Pancreas (tissue), 10 donors: Measurements from ENCODE around the gene LEF1. TPM values are rescaled to one million over a fixed set of nuclear protein-coding genes. Genes with fewer than 3 reads are reported as not detected.

ENCODE experiments used
- ATAC-seq, 4 donors: fragments of 200-7000 bp; cut with Tn5 transposase; one replicate each; pipeline versions ENCODE4 v1.8.0 to v1.9.1; 2020; ENCODE audit warnings: mild to moderate bottlenecking in 4 of 4, moderate library complexity in 4 of 4
- DNase-seq, 6 donors: peaks; one replicate each; pipeline ENCODE4 v3.0.0-alpha.2; 2020
- FAIRE-seq: peaks from 2 replicates; lab custom pipeline; 2012; peaks lifted over from hg19 to GRCh38; lab: Jason Lieb, UNC
- H3K27ac ChIP-seq, 4 donors: fragments of 200-600 bp; sonication (generic); 1 replicate in 3 of 4; 2 replicates in 1 of 4; pipeline versions ENCODE4 v1.5.0 to v1.8.0; 2020
- H3K27me3 ChIP-seq, 4 donors: fragments of 200-600 bp; one replicate each; pipeline ENCODE4 v1.8.0; 2021
- H3K36me3 ChIP-seq, 3 donors: fragments of 200-600 bp; sonication (generic) in 1 of 3; one replicate each; pipeline versions ENCODE4 v1.5.0 to v1.8.0; 2020 to 2021
- H3K4me1 ChIP-seq, 3 donors: fragments of 200-600 bp; one replicate each; pipeline ENCODE4 v1.8.0; 2021
- H3K4me3 ChIP-seq, 4 donors: fragments of 200-600 bp; sonication (generic) in 2 of 4; one replicate each; pipeline versions ENCODE4 v1.5.0 to v1.8.0; 2020 to 2021
- H3K9me3 ChIP-seq, 4 donors: fragments of 200-600 bp; one replicate each; pipeline ENCODE4 v1.8.0; 2021
- WGBS, 2 donors: extraction: QIAGEN DNeasy Blood & Tissue Kit; methylation state at CpG; one replicate each; pipeline ENCODE4 v1.1.7; 2013; 5-methylcytosine and 5-hydroxymethylcytosine counted together
- intact Hi-C, 3 donors: fragments of 100-400 bp; cut with DNase I; formaldehyde crosslinking; loops; one replicate each; pipeline versions ENCODE4 v1.11.1 to v1.14.2; 2022
- polyA plus RNA-seq, 2 donors: library from polyadenylated mRNA; stranded (reverse); fragments of 200-250 nt; gene quantifications; one replicate each; pipeline ENCODE4 v1.2.3, GENCODE V29; 2013
- total RNA-seq, 6 donors: library from RNA; stranded (reverse); fragmentation: NEBNext Ultra II Directional in 4 of 6; extraction: Animal tissue kit (Norgen Biotek cat#: 25700) in 4 of 6; gene quantifications; one replicate each; pipeline versions ENCODE4 v1.2.1 to v1.2.4, GENCODE V29; 2021 to 2023
- TF ChIP-seq, protein P1 (sequence below), 4 donors: fragments of 200-600 bp; sonication (generic) in 3 of 4; IDR thresholded peaks; one replicate each; pipeline versions ENCODE4 v1.5.0 to v1.8.0; 2021; ENCODE audit warnings: antibody characterized with exemption in 4 of 4
- donor health status: healthy with polysubstance abuse.
- donor health status: DM: no; HTN: no; CAD: no; lungs with moderate emphysema.
- donor health status: DM: no; HTN: no; CAD: no.
- donor health status: control.
- donor health status: control.
- donor health status: Bipolar disorder and iron deficiency.
- donor health status: DM: yes; HTN: yes; CAD: no.
- donor health status: DM: no; HTN: no; CAD: no.
- donor health status: DM: no; HTN: no; CAD: no.
- donor health status: DM: yes; HTN: yes; CAD: no.

Gene LEF1
- total and polyA plus RNA-seq, 8 donors = 0.28 to 3.5 (median 0.86) TPM

DNA sequence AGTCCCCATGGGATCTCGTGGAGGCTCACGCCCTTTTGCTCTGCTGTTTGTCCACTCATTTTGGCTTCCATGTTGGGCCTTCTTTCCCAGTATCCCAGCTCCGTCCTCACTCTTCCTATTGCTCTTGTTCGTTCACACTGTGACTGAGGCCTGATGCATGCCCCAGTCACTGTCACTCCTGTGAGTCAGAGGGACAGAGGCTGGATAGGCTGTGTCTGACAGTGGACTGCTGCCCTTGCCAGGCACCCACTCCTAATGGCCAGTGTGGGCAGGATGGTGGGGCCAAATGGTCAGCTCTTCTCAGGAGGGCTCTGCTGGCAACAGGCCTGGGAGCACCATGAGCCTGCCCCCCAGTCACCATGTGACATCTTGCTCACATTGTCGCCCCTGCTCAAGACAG, 139.0 kb downstream of the LEF1 start:
- intact Hi-C loops = loop anchor here in 2 of 3 donors (10.0 kb wide), 2 partner anchors 535 to 545 kb away; no protein-coding TSS in a partner anchor
- no peak for FAIRE-seq

DNA sequence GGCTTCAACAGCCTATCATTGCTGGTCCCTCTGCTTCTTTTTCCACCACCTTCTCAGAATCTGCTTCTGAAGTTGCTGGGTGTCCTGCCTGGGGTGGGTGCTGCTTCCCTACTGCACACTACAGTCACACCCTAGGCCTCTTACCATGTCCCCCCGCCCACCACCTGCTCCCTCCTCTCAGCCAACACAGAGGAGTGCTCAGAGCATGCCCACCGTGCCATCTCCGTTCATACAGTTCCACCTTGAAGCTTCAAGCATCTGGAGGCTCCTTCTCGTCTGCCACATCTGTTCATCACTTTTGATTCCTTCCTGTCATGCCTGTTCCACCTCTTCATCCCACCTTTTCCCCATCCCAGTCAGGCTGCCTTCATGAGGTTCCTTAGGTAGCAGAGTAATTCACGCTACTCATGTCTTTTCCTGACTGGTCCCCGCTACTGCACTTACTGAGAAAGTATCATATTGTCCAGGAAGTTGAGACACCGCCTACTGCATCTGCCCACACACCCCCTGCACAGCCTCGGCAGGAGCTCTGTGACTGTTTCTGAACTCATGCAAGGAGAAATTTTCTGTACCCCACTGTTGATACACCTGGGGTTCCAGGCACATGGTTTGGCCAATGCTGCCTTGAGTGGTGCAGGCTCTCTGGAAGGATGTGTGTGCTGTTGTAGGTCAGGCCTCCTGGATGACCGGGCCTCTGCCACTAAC, 139.6 kb downstream of the LEF1 start:
- no peak for DNase-seq
- intact Hi-C loops = loop anchor here in 1 of 3 donors (10.0 kb wide), 1 partner anchor 536 kb away; no protein-coding TSS in a partner anchor
- 90 to 91% methylated on average over 9 of the region's 9 CpGs for WGBS, 2 donors
- Histone ChIP-seq H3K9me3 (no peaks in the 10 kb centered on the region), H3K36me3 (peaks cover 0 to 27% (median 0%) of the 10 kb centered on the region in 3 donors), H3K27me3 (no peaks in the 10 kb centered on the region), H3K4me3 (no peak overlapping the region), H3K4me1 (no peaks in the 10 kb centered on the region), H3K27ac (no peak overlapping the region)
- FAIRE-seq = no peak
- TF ChIP-seq, protein P1, sequence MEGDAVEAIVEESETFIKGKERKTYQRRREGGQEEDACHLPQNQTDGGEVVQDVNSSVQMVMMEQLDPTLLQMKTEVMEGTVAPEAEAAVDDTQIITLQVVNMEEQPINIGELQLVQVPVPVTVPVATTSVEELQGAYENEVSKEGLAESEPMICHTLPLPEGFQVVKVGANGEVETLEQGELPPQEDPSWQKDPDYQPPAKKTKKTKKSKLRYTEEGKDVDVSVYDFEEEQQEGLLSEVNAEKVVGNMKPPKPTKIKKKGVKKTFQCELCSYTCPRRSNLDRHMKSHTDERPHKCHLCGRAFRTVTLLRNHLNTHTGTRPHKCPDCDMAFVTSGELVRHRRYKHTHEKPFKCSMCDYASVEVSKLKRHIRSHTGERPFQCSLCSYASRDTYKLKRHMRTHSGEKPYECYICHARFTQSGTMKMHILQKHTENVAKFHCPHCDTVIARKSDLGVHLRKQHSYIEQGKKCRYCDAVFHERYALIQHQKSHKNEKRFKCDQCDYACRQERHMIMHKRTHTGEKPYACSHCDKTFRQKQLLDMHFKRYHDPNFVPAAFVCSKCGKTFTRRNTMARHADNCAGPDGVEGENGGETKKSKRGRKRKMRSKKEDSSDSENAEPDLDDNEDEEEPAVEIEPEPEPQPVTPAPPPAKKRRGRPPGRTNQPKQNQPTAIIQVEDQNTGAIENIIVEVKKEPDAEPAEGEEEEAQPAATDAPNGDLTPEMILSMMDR (IDR thresholded peaks at IDR 0.05) = no peak
- no peak for ATAC-seq

More for the DNA sequence above, 139.0 kb downstream of the LEF1 start:
- DNase-seq = no peak
- no peaks in the 10 kb centered on the region for H3K27me3 ChIP-seq
- 92 to 93% methylated on average over 5 of the region's 5 CpGs for WGBS, 2 donors
- TF ChIP-seq, protein P1 (IDR thresholded peaks at IDR 0.05) = no peak
- no peak overlapping the region for H3K4me3 ChIP-seq
- no peak overlapping the region for H3K27ac ChIP-seq
- H3K36me3 ChIP-seq = peaks cover 0 to 33% (median 2%) of the 10 kb centered on the region in 3 donors
- peak in 1 of 4 donors; percentile 19 for ATAC-seq
- no peaks in the 10 kb centered on the region for H3K9me3 ChIP-seq
- H3K4me1 ChIP-seq = no peaks in the 10 kb centered on the region

DNA sequence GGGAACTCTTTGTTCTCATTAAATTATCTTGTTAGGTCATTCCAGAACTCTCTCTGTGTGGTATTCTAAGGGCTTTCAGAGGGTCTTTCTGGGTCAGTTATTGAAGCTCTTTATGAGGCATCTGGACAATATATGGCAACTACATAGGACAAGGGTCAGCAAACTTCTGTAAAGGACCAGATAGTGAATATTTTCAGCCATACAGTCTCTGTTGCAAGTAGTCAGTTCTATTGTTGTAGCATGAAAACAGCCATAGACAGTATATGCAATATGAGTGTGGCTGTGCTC, 143.9 kb downstream of the LEF1 start:
- TF ChIP-seq, protein P1 (IDR thresholded peaks at IDR 0.05) = no peak
- ATAC-seq = no peak
- intact Hi-C loops = loop anchor here in 1 of 3 donors (10.0 kb wide), 1 partner anchor 540 kb away; no protein-coding TSS in a partner anchor

DNA sequence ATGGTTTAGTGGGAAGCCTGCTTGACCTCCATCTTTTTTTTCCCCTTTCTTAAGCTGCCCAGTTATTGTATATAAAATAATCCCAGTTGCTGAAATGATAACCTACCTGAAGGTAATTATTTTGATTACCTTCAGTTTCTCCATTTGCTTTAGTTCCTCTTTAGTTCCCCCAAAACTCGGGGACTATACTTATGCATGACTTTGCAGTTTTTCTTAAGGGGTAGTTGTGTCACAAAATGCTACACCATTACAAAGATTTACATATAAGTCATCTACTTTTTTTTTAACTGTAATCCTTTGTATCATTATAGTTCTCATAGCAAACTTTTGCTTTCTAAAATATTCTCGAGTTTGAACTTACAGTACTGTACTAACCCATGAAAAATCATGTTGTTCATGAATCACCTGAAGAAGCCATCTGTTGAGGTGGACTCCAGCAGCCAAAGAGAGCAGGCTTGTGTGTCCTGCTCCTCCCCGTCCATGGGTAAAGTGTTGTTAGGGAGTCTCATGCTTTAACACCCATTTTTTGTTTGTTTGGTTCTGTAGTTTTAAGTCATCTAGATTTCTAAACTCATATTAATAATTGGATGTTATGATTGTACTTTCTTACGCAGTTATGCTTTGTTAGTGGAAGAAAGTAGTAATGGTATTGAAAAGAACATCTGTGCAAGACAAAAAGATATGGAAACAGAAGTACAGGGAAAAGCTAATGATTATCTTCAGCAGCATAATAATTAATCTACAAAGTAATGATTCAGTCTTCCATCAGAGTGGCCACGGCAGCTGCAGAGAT, 144.5 kb downstream of the LEF1 start:
- TF ChIP-seq, protein P1 (IDR thresholded peaks at IDR 0.05) = no peak
- Histone ChIP-seq H3K27me3 (no peaks in the 10 kb centered on the region), H3K9me3 (no peaks in the 10 kb centered on the region), H3K4me3 (no peak overlapping the region), H3K4me1 (no peaks in the 10 kb centered on the region), H3K36me3 (peaks cover 0 to 28% (median 0%) of the 10 kb centered on the region in 3 donors), H3K27ac (no peak overlapping the region)
- intact Hi-C loops = loop anchor here in 1 of 3 donors (10.0 kb wide), 1 partner anchor 541 kb away; no protein-coding TSS in a partner anchor
- DNase-seq (no peak), ATAC-seq (no peak), FAIRE-seq (no peak)
- WGBS, 2 donors = 72 to 79% methylated on average over 5 of the region's 5 CpGs

More for the DNA sequence above, 143.9 kb downstream of the LEF1 start:
- H3K4me3 ChIP-seq = no peak overlapping the region
- H3K4me1 ChIP-seq = no peaks in the 10 kb centered on the region
- DNase-seq = no peak
- H3K36me3 ChIP-seq = peaks cover 0 to 28% (median 0%) of the 10 kb centered on the region in 3 donors
- FAIRE-seq = no peak
- H3K27ac ChIP-seq = no peak overlapping the region
- no peaks in the 10 kb centered on the region for H3K9me3 ChIP-seq
- no peaks in the 10 kb centered on the region for H3K27me3 ChIP-seq
